GM21529 (cell line): ENCODE data around the gene LAMC3.

Experiments
- ATAC-seq: cut with Tn5 transposase; IDR thresholded peaks from one replicate; pipeline ENCODE4 v1.9.1; 2021; ENCODE audit not compliant: unreplicated experiment

LAMC3 gene

GRCh38 chr9:131043087-131043486, 34.1 kb downstream of the LAMC3 start:
- no peak for ATAC-seq

- no peak for ATAC-seq
These were observed 34.7 kb downstream of the LAMC3 start for GRCh38 chr9:131043646-131044045.

- ATAC-seq = no peak
These were observed 36.5 kb downstream of the LAMC3 start for GRCh38 chr9:131045300-131046092.

- ATAC-seq = no peak
These were observed 37.1 kb downstream of the LAMC3 start for GRCh38 chr9:131046093-131046380.

GRCh38 chr9:131046581-131047202, 37.7 kb downstream of the LAMC3 start:
- ATAC-seq = no peak

- no peak for ATAC-seq
These were observed 39.4 kb downstream of the LAMC3 start for GRCh38 chr9:131048332-131048731.

- no peak for ATAC-seq
These were observed 39.8 kb downstream of the LAMC3 start for GRCh38 chr9:131048820-131049219.

- no peak for ATAC-seq
These were observed 41.1 kb downstream of the LAMC3 start for GRCh38 chr9:131049829-131050715.

GRCh38 chr9:131050831-131051230, 41.9 kb downstream of the LAMC3 start:
- ATAC-seq = no peak

GRCh38 chr9:131051592-131052517, 42.9 kb downstream of the LAMC3 start:
- ATAC-seq = no peak

GRCh38 chr9:131053896-131054295, 44.9 kb downstream of the LAMC3 start:
- no peak for ATAC-seq

GRCh38 chr9:131056781-131057506, 48.0 kb downstream of the LAMC3 start:
- no peak for ATAC-seq

- ATAC-seq = no peak
These were observed 52.1 kb downstream of the LAMC3 start for GRCh38 chr9:131060900-131061630.

GRCh38 chr9:131062969-131063368, 54.0 kb downstream of the LAMC3 start:
- no peak for ATAC-seq

GRCh38 chr9:131065599-131065998, 56.6 kb downstream of the LAMC3 start:
- no peak for ATAC-seq

- no peak for ATAC-seq
These were observed 58.7 kb downstream of the LAMC3 start for GRCh38 chr9:131067625-131068024.

- no peak for ATAC-seq
These were observed 59.3 kb downstream of the LAMC3 start for GRCh38 chr9:131068076-131068816.

- no peak for ATAC-seq
These were observed 60.7 kb downstream of the LAMC3 start for GRCh38 chr9:131069699-131070098.
